GM10266 (cell line): ENCODE measurements around the gene NFATC1.

Experiments
- DNase-seq: peaks from one replicate; pipeline ENCODE4 v3.0.0; 2012; ENCODE audit errors: extremely low spot score
- TF ChIP-seq, protein P1 (sequence below): IDR thresholded peaks from 2 replicates; pipeline ENCODE4 v1.5.1; 2012; ENCODE audit warnings: mild to moderate bottlenecking, low read depth; ENCODE audit not compliant: control insufficient read depth, insufficient read depth; ENCODE audit errors: missing control alignments

NFATC1 gene

DNA sequence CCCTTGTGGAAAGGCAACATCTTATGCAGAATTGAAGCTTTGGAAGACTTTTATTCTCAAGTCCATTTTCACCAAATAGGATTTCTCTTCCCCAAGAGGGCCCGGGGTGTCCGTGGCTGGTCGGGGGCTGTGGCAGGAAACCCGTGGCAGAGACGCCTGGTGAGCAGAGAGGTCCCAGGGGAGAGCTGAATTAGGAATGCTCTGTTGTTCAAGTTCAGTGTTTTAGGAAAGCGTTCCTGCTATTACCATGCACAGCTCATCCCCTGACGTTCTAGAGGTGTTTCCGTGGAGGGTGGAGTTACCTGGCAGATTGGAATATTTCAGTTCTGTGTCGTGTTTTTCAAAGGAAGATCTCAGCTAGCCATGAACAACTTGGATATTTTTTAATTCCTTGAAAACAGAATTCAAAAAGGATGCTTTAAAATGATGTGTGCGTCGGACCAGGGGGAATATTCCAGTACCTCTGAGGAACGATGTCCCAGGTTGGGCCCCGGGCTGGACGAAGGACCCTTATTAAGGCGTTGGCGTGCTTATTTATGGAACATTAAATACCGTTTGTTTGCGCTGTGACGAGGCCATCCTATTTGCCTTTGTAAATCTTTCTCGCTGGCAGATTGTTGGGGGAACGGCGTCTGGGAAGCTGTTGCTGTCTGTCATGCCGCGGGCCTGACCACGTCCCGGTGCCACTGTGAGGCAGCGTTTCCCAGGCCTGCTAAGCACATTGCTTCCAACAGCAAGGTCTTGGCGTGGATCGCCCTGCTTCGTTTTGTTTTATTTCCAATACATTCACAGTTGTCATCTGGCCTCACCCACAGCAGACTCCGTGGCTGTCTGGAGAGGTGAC is 8.2 kb downstream of the NFATC1 start:
- no peak for DNase-seq
- TF ChIP-seq, protein P1, sequence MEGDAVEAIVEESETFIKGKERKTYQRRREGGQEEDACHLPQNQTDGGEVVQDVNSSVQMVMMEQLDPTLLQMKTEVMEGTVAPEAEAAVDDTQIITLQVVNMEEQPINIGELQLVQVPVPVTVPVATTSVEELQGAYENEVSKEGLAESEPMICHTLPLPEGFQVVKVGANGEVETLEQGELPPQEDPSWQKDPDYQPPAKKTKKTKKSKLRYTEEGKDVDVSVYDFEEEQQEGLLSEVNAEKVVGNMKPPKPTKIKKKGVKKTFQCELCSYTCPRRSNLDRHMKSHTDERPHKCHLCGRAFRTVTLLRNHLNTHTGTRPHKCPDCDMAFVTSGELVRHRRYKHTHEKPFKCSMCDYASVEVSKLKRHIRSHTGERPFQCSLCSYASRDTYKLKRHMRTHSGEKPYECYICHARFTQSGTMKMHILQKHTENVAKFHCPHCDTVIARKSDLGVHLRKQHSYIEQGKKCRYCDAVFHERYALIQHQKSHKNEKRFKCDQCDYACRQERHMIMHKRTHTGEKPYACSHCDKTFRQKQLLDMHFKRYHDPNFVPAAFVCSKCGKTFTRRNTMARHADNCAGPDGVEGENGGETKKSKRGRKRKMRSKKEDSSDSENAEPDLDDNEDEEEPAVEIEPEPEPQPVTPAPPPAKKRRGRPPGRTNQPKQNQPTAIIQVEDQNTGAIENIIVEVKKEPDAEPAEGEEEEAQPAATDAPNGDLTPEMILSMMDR = no peak

DNA sequence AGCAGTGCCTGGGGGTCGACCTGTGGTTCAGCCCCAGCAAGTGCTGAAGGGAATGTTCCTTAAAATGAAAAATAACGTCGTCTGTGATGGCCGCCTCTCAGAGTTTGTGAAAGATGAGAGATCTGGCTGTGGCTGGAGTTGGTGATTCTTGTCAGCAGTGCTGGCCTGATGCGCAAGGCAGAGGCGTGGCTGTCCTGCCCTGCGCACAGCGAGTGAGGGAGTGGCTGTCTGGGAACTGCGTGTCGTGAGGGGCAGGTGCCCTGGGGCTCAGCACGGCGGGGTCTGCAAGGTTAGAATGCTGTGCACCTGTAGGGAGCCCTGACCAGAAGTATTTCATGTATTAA is 8.8 kb downstream of the NFATC1 start:
- DNase-seq = no peak
- TF ChIP-seq, protein P1 = no peak

DNA sequence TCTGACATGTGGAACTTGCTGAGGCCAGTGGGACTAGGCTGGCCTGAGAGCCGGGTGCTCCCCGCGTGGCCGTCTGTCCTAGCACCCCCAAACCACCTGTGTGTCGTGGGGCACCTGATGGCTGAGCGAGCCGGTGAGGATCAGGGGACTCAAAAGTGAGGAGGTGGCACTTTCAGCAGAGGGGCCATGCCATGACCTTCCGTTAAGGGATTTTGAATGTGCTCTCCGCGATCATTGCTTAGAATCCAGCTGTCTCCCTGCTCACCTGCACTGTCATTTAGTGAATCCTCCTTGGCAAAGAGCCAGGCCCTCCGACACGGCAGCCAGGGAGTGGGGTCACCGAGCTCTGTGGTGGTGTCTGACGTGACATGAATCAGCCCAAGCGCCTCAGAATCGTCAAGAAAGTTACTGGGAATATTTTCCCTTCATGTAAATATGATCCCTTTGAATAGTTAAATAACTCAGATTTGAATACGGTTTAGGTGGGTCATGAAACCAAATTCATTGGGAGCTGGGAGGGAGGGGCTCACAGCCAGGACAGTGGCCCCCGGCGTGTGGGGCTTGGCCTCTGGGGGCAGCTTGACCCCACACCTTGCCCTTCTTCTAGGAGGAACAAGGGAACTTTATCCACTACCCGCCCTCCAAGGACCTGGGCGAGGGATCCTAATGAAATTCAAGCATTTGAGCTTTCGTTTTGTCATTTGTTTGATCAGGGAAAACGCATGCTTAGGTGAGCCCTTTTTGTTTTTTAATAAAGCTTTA is 9.5 kb downstream of the NFATC1 start:
- TF ChIP-seq, protein P1 = no peak
- no peak for DNase-seq

- TF ChIP-seq, protein P1 = no peak
- peak; percentile 96 for DNase-seq
Measured at GRCh38 chr18:79405781-79406575, 10.2 kb downstream of the NFATC1 start.

- TF ChIP-seq, protein P1 = no peak
- no peak for DNase-seq
Measured at GRCh38 chr18:79406708-79407107, 11.0 kb downstream of the NFATC1 start.

GRCh38 chr18:79409313-79409712 is 13.6 kb downstream of the NFATC1 start:
- DNase-seq = no peak
- TF ChIP-seq, protein P1 = no peak
